ENCODE results near the gene NDC80. TPM values are rescaled to one million over a fixed set of nuclear protein-coding genes. Genes with fewer than 3 reads are reported as not detected.
A peak's percentile ranks its signal among the peaks of the same experiment; 100 is the strongest.

Gene NDC80
- total RNA-seq, 1 donor from 2014 or later, result 8.6 TPM

GRCh38 chr18:2568129-2568528 lies 3.2 kb upstream of the NDC80 start:
- no peak for TF ChIP-seq CTCF (IDR thresholded peaks at IDR 0.05; ENCODE audit: unreplicated experiment)
- H3K27ac Mint-ChIP-seq (ENCODE audit: unreplicated experiment), result no peak overlapping the region
- H3K36me3 Mint-ChIP-seq (ENCODE audit: low read depth, unreplicated experiment), result peaks cover 3% of the 10 kb centered on the region
- no peak for DNase-seq (ENCODE audit: low spot score)
- peaks cover 3% of the 10 kb centered on the region for H3K27me3 Mint-ChIP-seq (ENCODE audit: unreplicated experiment)
- no peaks in the 10 kb centered on the region for H3K9me3 Mint-ChIP-seq (ENCODE audit: unreplicated experiment)
- H3K4me1 Mint-ChIP-seq (ENCODE audit: unreplicated experiment), result peaks cover 39% of the 10 kb centered on the region
- H3K4me3 Mint-ChIP-seq (ENCODE audit: unreplicated experiment), result no peak overlapping the region

- peaks cover 3% of the 10 kb centered on the region for H3K27me3 Mint-ChIP-seq (ENCODE audit: unreplicated experiment)
- peaks cover 3% of the 10 kb centered on the region for H3K36me3 Mint-ChIP-seq (ENCODE audit: low read depth, unreplicated experiment)
- peaks cover 40% of the 10 kb centered on the region for H3K4me1 Mint-ChIP-seq (ENCODE audit: unreplicated experiment)
- no peak for DNase-seq (ENCODE audit: low spot score)
- H3K4me3 Mint-ChIP-seq (ENCODE audit: unreplicated experiment), result no peak overlapping the region
- no peaks in the 10 kb centered on the region for H3K9me3 Mint-ChIP-seq (ENCODE audit: unreplicated experiment)
- no peak for TF ChIP-seq CTCF (IDR thresholded peaks at IDR 0.05; ENCODE audit: unreplicated experiment)
- H3K27ac Mint-ChIP-seq (ENCODE audit: unreplicated experiment), result no peak overlapping the region
These were observed 2.8 kb upstream of the NDC80 start for GRCh38 chr18:2568605-2569004.

GRCh38 chr18:2569338-2570207 lies 1.8 kb upstream of the NDC80 start:
- Mint-ChIP-seq H3K4me1 (ENCODE audit: unreplicated experiment) (peaks cover 40% of the 10 kb centered on the region), H3K4me3 (ENCODE audit: unreplicated experiment) (peak overlapping the region; percentile 98), H3K9me3 (ENCODE audit: unreplicated experiment) (no peaks in the 10 kb centered on the region), H3K27me3 (ENCODE audit: unreplicated experiment) (peaks cover 3% of the 10 kb centered on the region), H3K27ac (ENCODE audit: unreplicated experiment) (peak overlapping the region; percentile 28), H3K36me3 (ENCODE audit: low read depth, unreplicated experiment) (peaks cover 3% of the 10 kb centered on the region)
- no peak for DNase-seq (ENCODE audit: low spot score)
- no peak for TF ChIP-seq CTCF (IDR thresholded peaks at IDR 0.05; ENCODE audit: unreplicated experiment)

- peak overlapping the region; percentile 97 for H3K27ac Mint-ChIP-seq (ENCODE audit: unreplicated experiment)
- no peak for TF ChIP-seq CTCF (IDR thresholded peaks at IDR 0.05; ENCODE audit: unreplicated experiment)
- peaks cover 40% of the 10 kb centered on the region for H3K4me1 Mint-ChIP-seq (ENCODE audit: unreplicated experiment)
- H3K27me3 Mint-ChIP-seq (ENCODE audit: unreplicated experiment), result peaks cover 4% of the 10 kb centered on the region
- H3K36me3 Mint-ChIP-seq (ENCODE audit: low read depth, unreplicated experiment), result no peaks in the 10 kb centered on the region
- H3K9me3 Mint-ChIP-seq (ENCODE audit: unreplicated experiment), result no peaks in the 10 kb centered on the region
- DNase-seq (ENCODE audit: low spot score), result peak; percentile 66
- H3K4me3 Mint-ChIP-seq (ENCODE audit: unreplicated experiment), result peak overlapping the region; percentile 98
These were observed 571 bp upstream of the NDC80 start for GRCh38 chr18:2570772-2571199.

- TF ChIP-seq CTCF (IDR thresholded peaks at IDR 0.05; ENCODE audit: unreplicated experiment), result no peak
- Mint-ChIP-seq H3K4me3 (ENCODE audit: unreplicated experiment) (peak overlapping the region; percentile 98), H3K9me3 (ENCODE audit: unreplicated experiment) (no peaks in the 10 kb centered on the region), H3K4me1 (ENCODE audit: unreplicated experiment) (peaks cover 40% of the 10 kb centered on the region), H3K27me3 (ENCODE audit: unreplicated experiment) (peaks cover 4% of the 10 kb centered on the region), H3K27ac (ENCODE audit: unreplicated experiment) (peak overlapping the region; percentile 97), H3K36me3 (ENCODE audit: low read depth, unreplicated experiment) (no peaks in the 10 kb centered on the region)
- no peak for DNase-seq (ENCODE audit: low spot score)
These were observed 813 bp downstream of the NDC80 start for GRCh38 chr18:2572171-2572569.

Data from endothelial cell (in vitro differentiated cells).